ENCODE results near the gene NRF1. TPM values are rescaled to one million over a fixed set of nuclear protein-coding genes. Genes with fewer than 3 reads are reported as not detected.
"Not testable (repeated sequence)": the region's sequence is repeated elsewhere in the genome, so short reads cannot be mapped to it uniquely, and the experiment has no call there.

NRF1 gene
- total RNA-seq, 1 donor from 2014 or later = 32.4 TPM

DNA sequence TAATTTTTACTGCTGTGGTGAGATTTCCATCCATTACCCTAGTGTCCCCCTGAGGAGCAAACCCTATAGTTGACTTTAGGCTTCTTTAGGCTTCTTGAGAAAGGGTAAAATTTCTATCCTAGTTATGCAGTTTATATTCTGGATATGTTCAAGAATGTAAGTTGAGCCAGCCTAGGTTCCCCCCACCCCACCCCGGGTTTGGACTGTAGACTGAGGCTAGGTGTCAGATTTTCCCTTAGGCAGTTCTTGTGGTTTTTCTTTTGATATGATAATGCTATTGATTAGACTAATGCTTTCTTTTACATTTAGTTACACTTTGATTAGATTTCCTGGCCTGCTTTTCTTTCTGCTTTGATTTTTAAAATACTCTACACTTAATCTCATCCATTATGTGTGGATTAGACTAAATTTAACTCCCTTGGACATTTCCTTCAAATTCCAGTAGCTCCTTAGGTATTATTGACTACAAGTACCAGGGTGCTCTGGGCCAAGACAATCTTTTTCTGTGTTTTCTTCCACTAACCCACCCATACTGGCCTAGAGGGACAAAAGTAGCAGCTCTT, 37.7 kb downstream of the NRF1 start:
- DNase-seq (ENCODE audit: low spot score) = no peak

DNA sequence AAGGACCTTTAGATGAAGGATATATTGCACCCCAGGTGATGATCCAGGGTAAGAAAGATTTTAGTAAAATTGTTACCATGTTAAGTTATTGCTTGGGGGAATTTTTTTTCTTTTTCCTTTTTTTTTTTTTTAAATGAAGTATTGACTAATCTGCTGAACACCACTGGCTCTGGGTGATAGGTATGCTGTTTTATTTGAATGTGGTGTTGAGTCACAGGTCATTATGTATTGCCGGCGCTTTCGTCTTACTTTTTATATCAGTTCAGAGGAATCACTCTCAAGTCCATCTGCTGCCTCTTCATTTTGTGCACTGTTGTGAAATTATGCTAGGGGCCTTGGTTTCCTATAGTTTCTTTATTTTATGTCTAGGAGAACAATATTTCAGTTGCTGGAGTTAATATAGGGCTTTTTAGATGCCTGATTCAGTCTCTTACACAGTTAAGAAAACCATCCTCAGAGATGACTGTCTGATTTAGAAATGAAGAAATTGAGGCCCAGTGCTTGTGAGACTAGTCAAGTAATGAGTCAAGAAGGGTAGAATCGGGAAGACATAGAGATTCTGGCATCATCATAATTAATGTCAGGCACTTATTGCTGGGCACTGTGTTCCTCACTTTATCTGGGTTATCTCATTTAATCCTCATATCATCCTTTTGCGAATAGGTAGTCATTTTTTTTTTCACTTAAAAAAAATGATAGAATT, 38.7 kb downstream of the NRF1 start:
- no peak for DNase-seq (ENCODE audit: low spot score)

DNA sequence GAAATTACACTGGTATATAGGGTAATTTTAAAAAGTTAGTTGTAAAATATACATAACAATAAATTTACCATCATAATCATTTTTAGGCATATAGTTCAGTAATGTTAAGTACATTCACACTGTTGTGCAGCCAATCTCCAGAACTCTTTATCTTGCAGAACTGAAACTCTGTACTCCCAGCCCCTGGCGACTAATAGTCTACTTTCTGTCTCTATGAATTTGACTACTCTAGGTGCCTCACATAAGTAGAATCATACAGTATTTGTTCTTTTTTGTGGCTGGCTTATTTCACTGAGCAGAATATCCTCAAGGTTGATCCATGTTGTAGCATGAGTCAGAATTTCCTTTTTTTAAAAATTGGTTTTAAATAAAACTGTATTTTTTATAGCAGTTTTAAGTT, 41.4 kb downstream of the NRF1 start:
- no peak for DNase-seq (ENCODE audit: low spot score)

DNA sequence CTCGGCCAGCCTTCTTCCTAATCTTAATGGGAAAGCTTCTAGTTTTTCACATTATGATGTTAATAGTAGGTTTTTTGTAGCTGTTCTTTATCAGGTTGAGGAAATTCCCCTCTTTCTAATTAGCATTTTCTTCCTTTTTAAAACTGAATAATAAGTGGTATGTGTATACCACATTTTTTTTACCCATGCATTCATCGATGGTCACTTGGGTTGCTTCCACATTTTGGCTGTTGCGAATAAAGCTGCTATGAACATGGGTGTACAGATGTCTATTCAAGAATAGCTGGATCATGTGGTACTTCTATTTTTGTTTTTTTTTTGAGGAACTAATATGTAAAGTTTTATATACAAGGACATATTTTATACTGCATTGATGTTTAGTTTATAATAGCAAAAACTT, 44.3 kb downstream of the NRF1 start:
- DNase-seq (ENCODE audit: low spot score) = no peak

DNA sequence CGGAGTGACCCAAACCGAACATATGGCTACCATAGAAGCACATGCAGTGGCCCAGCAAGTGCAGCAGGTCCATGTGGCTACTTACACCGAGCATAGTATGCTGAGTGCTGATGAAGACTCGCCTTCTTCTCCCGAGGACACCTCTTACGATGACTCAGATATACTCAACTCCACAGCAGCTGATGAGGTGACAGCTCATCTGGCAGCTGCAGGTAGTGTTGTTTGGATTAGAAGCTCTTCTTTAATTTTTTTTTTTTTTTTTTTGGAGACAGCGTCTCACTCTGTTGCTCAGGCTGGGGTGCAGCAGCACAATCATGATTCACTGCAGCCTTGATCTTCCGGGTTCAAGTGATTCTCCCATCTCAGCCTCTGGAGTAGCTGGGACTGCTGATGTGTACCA, 45.8 kb downstream of the NRF1 start:
- no peak for DNase-seq (ENCODE audit: low spot score)

DNA sequence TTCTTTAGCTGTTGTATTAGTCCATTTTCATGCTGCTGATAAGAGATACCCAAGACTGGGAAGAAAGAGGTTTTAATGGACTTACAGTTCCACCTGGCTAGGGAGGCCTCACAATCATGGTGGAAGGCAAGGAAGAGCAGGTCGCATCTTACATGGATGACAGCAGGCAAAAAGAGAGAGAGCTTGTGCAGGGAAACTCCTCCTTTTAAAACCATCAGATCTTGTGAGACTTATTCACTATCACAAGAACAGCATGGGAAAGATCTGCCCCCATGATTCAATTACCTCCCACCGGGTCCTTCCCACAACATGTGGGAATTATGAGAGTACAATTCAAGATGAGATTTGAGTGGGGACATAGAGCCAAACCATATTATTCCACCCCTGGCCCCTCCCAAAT, 48.4 kb downstream of the NRF1 start:
- not testable (repeated sequence) for DNase-seq (ENCODE audit: low spot score)

DNA sequence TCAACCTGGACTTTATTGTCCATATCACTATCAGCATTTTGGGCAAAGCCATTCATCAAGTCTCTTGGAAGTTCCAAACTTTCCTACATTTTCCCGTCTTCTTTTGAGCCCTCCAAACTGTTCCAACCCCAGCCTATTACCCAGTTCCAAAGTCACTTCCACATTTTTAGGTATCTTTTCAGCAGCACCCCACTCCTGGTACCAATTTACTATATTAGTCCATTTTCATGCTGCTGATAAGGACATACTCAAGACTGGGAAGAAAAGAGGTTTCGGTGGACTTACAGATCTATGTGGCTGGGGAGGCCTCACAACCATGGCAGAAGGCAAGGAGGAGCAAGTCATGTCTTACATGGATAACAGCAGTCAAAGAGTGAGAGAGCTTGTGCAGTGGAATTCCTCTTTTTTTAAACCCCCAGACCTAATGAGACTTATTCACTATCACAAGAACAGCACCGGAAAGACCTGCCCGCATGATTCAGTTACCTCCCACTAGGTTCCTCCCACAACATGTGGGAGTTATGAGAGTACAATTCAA, 50.2 kb downstream of the NRF1 start:
- no peak for DNase-seq (ENCODE audit: low spot score)

DNA sequence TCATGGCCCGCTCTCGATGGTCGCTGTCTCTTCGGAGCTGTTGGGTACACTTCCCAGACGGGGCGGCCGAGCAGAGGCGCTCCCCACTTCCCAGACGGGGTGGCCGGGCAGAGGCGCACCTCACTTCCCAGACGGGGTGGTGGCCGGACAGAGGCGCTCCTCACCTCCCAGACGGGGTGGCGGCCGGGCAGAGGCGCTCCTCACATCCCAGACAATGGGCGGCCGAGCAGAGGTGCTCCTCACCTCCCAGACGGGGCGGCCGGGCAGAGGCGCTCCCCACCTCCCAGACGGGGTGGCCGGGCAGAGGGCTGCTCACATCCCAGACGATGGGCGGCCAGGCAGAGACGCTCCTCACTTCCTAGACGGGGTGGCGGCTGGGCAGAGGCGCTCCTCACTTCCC, 51.7 kb downstream of the NRF1 start:
- DNase-seq (ENCODE audit: low spot score) = not testable (repeated sequence)

DNA sequence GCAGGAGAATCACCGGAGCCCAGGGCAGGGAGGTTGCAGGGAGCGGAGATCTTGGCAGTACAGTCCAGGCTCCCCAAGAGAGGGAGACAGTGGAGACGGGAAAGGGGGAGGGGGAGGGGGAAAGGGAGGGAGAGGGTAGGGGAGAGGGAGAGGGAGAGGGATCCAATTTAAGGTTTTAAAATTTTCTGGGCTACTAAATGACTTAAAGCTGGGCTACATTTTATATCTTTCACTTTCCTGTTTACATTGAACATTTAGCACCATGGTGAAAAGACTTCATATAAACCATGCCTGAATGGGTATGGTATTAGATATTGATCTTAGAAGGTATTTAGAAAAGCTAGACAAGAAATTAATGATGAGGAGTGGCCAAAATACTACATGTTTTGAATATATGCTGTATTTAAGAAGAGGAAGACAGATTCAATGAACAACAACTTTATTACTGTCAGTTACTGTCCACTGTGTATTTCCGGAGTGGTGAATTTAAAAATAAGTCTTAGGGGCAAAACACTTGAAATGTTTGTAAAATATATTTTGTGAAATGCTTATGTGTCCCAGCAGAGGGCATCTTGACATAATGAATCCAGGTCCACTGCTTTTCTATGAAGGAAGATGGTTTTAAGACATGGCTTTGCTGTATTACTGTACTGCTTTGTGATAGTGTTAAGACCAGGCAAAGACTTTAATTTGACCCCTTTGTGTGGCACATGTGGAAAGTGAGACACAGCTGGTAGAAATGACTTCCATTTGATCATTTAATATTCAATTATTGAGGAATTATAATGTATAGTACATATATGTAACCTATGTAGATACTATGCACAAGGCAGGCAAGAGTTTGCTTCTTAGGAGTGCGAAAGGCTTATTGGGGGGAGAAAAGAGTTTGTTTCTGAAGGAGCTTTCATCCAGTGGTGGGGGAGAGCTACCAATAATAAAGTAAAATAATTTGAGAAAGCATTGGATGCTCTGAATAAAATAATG, 52.8 kb downstream of the NRF1 start:
- DNase-seq (ENCODE audit: low spot score) = no peak

DNA sequence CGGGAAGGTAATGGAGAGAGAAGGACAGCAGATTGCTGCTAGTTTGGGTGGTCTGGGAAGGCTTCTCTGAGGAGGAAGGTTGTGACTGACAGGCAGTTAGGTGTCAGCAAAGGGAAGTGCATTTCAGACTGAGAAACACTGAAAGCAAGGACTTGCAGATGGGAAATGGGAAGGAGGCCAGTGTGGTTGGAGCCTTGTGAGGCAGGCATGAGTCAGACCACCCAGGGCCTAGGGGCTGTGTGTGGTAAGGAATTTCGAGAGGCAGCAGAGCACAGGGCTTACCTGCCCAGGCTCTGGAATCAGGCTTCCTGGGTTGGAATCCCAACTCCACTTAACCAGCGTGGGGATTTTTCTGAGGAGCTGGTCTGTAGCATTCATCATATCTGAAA, 53.5 kb downstream of the NRF1 start:
- DNase-seq (ENCODE audit: low spot score) = no peak

DNA sequence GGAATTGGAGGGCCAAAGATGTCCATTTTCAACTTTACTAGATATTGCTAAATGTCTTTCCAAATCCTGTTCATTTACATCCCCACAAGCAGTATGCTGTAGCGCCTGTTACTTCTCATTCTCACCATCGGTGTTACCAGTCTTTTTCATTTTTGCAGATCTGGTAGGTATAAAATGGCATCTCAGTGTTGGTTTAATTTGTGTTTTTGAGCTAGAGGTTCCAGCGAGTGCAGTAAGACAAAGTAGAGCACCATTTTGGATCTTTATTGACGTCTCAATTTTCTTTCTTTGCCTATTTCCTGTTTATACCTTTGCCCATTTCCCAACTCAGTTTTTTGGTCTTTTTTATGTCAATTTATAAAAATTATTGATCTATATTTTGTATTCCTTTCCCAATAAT, 55.6 kb downstream of the NRF1 start:
- DNase-seq (ENCODE audit: low spot score) = no peak

DNA sequence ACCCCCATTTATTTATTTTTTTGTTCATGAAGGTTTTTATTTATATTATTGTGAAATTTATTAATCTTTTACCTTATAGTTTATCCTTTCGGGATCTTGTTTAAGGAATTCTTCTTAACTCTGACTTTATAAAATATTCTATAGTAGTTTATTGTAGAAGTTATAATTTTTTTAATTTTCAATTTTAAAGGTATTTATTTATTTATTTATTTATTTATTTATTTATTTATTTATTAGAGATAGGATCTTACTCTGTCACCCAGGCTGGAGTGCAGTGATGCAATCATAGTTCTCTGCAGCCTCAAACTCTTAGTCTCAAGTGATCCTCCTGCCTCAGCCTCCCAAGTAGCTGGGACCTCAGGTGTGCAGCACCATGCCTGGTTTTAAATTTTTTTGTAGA, 56.0 kb downstream of the NRF1 start:
- no peak for DNase-seq (ENCODE audit: low spot score)

DNA sequence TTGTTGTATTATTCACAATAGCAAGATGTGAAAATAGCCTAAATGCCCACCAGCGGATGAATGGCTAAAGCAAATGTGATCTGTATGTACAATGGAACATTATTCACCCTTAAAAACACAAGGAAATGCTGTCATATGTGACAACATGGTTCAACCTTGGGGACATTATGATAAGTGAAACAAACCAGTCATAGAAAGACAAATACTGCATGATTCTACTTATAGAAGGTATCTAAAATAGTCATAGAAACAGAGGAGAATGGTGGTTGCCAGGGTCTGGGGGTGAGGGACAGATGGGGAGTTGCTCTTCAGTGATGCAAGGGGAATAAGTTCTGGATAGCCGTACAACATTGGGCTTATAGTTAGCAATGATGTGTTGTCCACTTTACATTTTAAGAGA, 58.4 kb downstream of the NRF1 start:
- DNase-seq (ENCODE audit: low spot score) = no peak

DNA sequence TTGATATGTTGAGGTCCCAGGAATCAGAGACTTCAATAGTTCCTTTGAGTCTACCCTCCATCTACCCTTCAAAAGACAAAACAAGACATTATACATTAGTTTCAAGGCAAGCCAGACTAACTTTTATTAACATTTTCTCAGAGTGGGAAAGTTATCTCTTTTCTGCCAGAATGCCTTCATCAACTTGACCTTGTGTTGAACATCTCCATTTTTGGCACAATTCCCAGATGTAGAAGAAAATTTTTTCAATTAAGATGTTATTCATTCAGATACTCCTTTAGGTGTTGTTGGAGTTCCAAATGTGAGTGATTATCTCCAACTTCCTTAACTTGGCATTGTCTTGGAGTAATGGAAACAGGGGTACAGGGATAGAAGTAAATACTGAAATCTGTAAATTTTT, 59.1 kb downstream of the NRF1 start:
- no peak for DNase-seq (ENCODE audit: low spot score)

DNA sequence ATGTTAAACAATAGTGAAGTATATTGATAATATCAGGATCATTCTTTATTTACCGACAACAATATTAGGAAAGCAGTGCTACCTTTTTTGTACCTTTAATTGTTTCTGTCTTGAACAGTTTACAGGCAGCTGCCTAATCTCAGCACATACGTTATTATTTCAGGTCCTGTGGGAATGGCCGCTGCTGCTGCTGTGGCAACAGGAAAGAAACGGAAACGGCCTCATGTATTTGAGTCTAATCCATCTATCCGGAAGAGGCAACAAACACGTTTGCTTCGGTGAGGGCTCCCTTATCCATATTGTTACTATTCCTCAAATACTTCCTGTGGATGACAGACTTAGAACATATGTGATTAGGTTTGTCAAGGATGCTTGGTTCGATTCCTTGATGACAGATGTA, 59.7 kb downstream of the NRF1 start:
- DNase-seq (ENCODE audit: low spot score) = no peak

DNA sequence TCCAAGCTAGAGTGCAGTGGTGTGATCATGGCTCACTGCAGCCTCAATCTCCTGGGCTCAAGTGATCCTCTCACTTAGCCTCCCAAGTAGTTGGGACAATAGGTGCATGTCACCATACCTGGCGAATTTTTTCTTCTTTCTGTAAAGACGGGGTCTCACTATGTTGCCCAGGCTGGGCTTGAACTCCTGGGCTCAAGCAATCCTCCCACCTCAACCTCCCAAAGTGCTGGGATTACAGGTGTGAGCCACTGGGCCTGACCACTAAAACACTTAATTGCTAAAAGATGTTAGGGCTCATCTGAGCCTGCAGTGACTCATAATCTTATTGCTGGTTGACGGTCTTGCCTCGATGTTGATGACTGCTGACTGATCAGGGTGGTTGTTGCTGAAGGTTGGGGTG, 63.0 kb downstream of the NRF1 start:
- not testable (repeated sequence) for DNase-seq (ENCODE audit: low spot score)

DNA sequence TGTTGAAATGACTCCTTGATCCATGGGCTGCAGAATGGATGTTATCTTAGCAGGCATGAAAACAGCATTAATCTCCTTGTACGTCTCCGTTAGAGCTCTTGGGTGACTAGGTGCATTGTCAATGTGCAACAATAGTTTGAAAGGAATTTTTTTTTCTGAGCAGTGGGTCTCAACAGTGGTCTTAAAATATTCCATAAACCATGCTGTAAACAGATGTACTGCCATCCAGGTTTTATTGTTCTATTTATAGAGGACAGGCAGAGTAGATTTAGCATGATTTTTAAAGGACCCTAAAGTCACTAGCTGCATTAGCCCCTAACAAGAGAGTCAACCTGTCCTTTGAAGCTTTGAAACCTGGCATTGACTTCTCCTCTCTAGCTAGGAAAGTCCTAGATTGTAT, 64.0 kb downstream of the NRF1 start:
- no peak for DNase-seq (ENCODE audit: low spot score)

DNA sequence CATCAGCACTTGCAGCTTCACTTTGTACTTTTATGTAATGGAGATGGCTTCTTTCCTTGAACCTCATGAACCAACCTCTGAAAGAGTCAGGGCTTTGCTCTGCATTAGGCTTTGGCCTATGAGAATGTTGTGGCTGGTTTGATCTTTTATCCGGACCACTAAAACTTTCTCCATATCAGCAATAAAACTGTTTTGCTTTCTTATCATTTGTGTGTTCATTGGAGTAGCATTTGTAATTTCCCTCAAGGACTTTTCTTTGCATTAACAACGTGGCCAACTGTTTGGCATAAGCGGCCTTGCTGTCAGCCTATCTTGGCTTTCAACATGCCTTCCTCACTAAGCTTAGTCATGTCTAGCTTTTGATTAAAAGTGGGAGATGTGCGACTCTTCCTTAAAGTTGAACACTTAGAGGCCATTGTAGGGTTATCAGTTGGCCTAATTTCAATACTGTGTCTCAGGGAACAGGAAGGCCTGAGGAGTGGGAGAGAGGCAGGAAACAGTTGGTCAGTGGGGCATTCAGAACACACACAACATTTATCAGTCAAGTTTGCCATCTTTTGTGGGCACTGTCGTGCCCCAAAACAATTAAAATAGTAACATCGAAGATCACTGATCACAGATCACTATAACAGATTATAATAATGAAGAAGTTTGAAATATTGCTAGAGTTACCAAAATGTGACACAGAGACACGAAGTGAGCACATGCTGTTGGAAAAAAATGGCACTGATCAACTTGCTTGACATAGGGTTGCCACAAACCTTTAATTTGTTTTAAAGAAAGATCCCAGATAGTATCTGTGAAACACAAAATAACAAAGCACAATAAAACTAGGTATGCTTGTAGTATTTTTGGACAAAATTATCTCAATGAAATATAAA, 64.7 kb downstream of the NRF1 start:
- DNase-seq (ENCODE audit: low spot score) = no peak

DNA sequence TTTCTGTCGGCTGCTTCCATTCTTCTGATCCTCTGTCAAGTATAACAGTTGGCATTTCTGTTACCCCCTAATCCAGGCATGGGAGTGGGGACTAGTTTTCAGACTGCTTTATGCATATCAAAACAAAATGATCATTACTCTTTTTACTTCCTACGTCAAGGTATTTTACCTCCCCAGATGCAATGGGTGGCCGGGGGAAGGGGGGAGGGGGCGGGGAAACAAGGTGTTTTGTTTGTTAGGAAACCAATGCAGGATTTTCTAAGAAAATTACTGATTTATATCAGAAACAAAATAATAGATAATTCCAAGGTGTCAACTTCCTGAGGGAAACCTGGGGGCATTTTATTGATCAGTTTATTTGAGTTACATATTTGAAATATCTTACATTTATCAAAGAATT, 66.3 kb downstream of the NRF1 start:
- no peak for DNase-seq (ENCODE audit: low spot score)

DNA sequence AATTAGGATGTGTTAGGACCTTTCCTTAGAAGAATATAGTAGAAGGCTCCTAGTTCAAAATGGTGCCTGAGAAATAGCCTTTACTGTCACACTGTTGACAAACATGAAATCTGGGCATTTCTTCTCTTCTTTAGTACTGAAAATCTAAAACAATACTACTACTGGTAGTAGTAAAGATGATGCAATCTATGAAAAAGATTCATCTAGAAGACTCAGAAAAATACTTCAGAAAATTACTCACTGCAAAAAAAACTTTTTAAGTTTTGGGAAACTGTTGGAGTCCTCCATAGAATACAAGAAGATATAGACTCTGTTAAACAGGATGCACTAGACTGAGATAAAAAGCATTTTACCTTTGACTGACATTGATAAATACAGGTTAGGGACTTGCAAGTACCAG, 67.1 kb downstream of the NRF1 start:
- DNase-seq (ENCODE audit: low spot score) = no peak

DNA sequence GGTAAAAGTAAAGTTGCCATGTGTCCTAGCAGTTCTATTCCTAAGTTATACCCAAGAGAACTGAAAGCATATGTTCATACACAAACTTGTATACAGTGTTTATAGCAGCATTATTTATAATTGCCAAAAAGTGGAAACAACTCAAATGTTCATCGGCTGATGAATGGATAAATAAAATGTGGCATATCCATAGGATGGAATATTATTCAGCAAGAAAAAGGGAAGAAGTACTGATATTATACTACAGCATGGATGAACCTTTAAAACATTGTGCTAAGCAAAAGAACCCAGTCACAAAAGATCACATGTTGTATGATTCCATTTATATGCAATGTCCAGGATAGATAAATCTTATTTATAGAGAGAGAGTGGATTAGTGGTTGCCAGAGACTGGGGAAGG, 68.9 kb downstream of the NRF1 start:
- DNase-seq (ENCODE audit: low spot score) = no peak

DNA sequence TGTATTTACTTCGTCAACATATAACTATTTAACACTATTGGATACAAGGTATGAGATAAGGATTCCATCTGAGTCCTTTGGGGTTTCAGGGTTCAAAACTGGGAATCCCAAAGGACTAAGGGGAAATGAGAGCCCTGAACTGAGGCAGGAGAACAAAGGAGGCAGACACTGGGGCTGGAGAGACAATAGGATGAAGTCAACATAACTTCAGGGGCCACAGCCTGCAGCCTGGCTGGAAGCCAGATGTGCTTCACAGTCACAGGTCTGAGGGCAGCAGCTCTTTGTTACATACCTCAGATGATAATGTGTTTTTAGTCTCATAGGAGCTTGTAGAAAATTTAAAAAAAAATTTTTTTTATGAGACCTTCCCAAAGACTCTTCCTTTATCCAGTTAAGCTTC, 73.3 kb downstream of the NRF1 start:
- no peak for DNase-seq (ENCODE audit: low spot score)
